ENCODE data around the gene MTSS2.

Gene MTSS2

DNA sequence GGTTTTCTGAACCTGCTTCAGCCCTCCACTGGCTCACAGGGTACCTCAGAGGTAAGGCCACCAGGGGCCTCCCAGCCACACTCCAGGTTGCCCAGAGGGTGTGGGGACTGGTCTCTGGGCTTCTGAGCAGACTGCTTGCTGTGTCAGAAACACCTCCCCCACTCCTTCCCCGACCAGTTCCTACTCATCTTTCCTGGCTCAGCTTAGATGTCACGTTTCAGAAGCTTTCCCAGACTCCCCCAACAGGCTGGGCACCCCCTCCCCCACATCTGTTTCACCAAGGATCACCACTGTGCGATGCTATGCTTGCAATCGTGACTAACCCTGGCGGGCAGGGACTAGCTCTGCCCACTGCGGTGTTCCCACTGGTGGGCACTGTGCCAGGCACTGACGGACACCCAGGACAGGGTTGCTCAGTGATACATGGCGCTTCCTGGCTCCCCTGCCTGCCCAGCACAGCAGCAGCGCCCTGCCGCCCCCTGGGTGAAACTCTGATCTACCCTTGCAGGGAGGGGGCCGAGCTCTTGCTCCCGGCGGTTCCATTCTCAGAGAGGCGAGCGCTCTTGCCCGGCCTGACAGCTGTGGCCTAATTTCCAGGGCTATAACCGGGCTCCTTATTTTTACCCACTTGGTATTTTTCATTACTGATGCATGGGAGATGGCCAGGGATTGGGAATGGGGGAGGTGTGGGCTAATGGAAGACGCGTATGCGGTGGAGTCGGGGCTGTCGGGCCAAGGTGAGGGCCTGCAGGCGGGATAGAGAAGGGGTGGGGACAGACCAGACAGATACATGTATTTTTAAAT lies 29.4 kb upstream of the MTSS2 start:
- DNase-seq (ENCODE audit: low read depth), result no peak

DNA sequence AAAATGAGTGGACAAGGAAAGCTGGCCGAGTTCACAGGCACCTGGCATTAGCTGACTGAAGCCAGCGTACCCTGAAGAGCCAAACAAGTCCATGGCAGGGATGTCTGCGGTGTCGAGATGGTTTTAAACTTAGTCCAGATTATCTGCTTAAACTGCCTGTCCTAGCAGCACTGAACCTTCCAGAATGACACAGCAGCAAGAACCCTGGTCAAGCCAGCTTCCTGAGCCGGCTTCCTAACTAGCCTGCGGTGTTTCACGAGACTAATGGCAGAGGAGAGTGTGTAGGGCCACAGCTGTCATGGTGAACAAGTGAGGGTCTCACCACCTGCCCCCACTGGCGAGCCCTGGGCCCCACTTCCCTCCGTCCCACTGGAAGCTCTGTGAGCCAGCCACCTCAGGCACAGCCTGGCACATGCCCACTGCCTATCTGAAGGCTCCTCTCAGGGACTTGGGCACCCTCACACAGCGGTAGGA lies 28.8 kb upstream of the MTSS2 start:
- no peak for DNase-seq (ENCODE audit: low read depth)

- no peak for DNase-seq (ENCODE audit: low read depth)
Measured at GRCh38 chr16:70713824-70714223, 28.0 kb upstream of the MTSS2 start.

- DNase-seq (ENCODE audit: low read depth), result no peak
Measured at GRCh38 chr16:70713342-70713741, 27.5 kb upstream of the MTSS2 start.

DNA sequence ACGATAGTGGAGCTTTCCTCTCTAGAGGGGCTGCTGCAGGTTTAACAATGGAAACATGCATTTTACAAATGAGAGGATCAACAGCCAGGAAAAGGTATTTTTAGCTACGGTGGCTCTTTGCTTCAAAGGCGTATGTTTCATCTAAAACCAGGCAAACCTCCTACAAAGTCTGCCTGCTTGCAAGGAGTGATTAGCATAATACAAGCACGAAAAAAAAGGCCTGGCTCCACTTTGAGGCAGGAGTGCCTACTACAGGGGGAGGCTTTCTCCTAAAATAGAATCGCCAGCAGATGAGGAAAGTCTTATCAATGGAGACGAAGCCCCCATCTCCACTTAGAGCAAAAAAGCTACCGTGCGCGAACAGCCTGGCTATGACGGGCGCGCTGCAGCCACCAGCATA lies 27.1 kb upstream of the MTSS2 start:
- DNase-seq (ENCODE audit: low read depth), result no peak

- no peak for DNase-seq (ENCODE audit: low read depth)
Measured at GRCh38 chr16:70712359-70712758, 26.5 kb upstream of the MTSS2 start.

GRCh38 chr16:70711211-70712031 lies 25.6 kb upstream of the MTSS2 start:
- DNase-seq (ENCODE audit: low read depth), result no peak

GRCh38 chr16:70710422-70711210 lies 24.8 kb upstream of the MTSS2 start:
- no peak for DNase-seq (ENCODE audit: low read depth)

GRCh38 chr16:70709942-70710341 lies 24.1 kb upstream of the MTSS2 start:
- DNase-seq (ENCODE audit: low read depth), result no peak

DNA sequence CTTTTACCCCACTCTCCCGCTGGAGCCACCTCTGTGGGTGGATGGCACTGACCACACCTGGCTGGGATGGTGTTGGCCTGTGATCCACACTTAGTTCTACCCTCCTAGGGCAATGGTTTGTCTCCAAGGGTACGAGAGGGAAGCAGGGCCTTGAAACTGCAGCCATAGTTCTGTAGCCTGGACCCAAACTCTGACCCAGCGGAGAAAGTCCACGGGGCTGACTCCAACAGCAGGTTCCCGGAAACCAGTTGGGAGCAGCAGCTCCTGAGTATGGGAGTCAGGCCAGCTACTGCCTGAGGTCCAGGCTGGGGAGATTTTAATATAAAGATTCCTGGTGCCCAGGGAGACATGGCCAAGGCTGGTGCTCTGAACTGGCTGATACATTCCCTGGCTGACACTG lies 23.6 kb upstream of the MTSS2 start:
- no peak for DNase-seq (ENCODE audit: low read depth)

GRCh38 chr16:70708366-70709246 lies 22.8 kb upstream of the MTSS2 start:
- no peak for DNase-seq (ENCODE audit: low read depth)

DNA sequence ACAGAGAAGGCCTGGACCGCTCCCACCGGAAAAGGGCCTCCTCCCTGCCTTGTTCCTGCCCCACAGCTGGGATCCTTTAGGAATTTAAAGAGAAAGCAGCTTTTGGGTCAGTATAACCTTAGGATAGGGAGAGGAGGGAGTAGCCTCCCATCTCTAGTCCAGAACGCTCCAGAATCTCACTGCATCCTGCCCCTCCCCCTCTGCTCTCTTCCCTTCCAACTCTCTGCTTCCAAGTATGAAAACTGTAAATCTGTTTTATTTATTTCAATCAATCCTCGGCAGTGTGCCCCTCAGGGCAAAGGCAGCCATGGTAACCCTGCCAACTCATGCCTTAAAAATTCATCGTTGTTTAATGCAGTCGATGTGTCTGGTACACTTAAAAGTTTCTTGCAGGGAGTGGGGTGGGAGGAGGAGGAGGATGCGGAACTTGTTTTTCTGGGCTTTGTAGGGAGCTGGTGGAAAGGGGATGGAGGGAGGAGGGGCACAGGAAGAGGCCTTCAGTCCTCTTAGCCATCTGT lies 21.2 kb upstream of the MTSS2 start:
- DNase-seq (ENCODE audit: low read depth), result no peak

- no peak for DNase-seq (ENCODE audit: low read depth)
Measured at GRCh38 chr16:70705056-70705455, 19.2 kb upstream of the MTSS2 start.

DNA sequence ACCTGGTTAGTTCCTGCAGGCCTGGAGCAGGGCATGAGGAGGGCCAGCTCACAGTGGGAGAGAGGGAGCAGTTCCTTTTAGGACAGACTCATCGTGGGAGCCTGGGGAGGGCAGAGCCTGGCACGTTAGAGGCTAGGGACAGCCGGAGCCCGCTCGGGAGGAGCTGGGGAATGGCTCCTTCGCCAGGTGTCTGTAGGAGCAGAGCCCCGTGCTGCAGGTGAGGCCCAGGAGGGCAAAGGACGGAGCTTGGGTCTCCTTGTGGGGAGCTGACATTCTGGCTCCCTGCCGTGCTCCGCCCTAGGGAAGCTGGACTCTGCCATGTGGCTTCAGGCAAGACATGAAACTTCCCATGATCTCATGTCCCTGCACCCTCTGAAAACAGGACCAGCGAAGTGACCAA lies 18.7 kb upstream of the MTSS2 start:
- no peak for DNase-seq (ENCODE audit: low read depth)

DNA sequence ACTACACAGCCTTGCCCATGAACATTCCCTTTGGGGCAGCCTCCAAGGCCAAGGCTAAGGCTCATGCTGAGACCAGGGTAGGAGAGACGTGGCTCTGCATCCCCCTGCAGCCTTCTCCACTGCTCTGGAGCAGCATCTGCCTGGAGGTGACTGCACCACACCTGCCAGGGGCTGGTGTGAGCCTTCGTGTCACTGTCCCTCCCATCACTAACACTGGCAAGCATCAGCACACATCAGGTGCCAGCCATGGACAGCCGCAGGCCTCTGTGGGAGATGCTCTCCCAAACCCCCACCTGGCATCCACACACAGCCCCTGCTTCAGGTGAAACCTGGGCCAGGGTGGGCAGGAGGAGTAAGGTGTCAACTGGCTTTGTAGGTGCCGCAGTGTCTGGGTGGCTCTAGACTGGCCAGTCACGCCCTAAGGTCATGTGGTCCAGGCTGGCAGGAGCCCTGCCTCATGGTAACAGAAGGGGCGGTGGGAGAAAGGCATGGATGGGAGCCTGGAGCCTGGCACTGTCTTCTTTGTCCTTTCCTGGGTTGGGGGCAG lies 18.1 kb upstream of the MTSS2 start:
- no peak for DNase-seq (ENCODE audit: low read depth)

DNA sequence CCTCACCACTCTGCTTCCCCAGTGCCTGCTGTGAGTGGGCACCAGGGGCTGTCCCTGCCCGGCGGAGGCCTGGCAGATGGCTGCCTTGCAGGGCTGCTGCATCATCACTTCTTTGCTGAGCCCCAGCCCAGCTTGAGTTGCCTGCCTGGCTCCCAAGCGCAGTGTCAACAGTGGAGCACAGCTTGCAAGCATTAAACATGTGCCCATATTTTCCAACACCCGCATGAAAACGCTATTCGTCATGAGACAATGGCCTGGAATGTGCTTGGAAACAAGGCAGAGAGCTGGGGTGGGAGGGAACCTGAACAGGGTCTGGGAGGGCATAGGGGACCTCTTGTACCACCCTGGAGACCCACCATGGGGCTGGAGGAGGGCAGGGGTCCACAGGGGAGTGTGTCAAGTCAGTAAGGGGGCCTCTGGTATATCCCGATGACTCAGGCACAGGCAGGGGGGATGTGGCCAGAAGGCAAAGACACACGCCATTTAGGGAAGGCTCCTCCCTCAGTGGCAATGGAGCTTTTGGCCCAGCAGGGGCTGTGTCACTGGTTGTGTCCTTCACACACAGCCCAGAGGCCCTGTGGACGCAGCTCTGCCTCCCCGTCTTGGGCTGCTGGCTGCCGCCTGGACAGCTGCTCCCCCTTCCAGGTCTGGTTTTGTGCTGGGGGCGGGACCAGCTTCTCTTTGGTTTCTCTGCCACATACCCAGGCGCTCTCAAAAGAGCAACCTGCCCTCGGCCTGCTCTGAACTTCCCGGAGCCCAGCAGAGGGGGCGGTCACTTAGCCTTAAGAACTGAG lies 17.4 kb upstream of the MTSS2 start:
- no peak for DNase-seq (ENCODE audit: low read depth)

- DNase-seq (ENCODE audit: low read depth), result no peak
Measured at GRCh38 chr16:70702624-70703023, 16.8 kb upstream of the MTSS2 start.

- no peak for DNase-seq (ENCODE audit: low read depth)
Measured at GRCh38 chr16:70701998-70702397, 16.1 kb upstream of the MTSS2 start.

GRCh38 chr16:70701596-70701995 lies 15.7 kb upstream of the MTSS2 start:
- DNase-seq (ENCODE audit: low read depth), result no peak

DNA sequence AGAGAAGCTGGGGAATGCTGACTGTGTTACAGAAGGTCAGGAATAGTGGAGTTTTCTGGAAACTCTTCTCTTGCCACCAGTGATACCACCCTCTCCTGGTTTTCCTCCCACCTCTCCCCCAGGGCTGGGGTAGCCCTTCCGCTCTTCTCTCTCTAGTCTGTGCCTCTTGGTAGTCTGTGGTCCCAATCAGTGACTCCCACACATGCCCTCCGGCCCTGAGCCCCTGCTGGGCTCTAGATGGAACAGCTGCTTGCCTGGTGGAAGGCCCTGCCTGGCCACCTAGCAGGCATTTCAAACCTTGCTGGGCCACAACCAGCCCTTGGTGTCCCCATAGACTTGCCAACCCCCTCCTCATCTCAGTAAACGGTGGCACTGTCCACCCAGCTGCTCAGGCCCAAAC lies 15.2 kb upstream of the MTSS2 start:
- no peak for DNase-seq (ENCODE audit: low read depth)

All from activated gamma-delta T cell treated with anti-CD3 and anti-CD28 coated beads, Interleukin-2, amount 50 U/mL, for 16 hours (primary cell).